B cell (primary cell): Measurements from ENCODE around the gene SPINK2.

Experiments used
- EZH2 ChIP-seq: IDR thresholded peaks from 2 replicates; pipeline ENCODE4 v1.6.1; 2012; ENCODE audit warnings: borderline replicate concordance, low read depth, mild to moderate bottlenecking, moderate library complexity, low read length; ENCODE audit not compliant: insufficient read depth, poor library complexity, severe bottlenecking
- TF ChIP-seq, protein P1 (sequence below): fragments of 200-600 bp; IDR thresholded peaks from one replicate; pipeline ENCODE4 v1.8.0; 2022; ENCODE audit warnings: antibody characterized with exemption, mild to moderate bottlenecking

DNA sequence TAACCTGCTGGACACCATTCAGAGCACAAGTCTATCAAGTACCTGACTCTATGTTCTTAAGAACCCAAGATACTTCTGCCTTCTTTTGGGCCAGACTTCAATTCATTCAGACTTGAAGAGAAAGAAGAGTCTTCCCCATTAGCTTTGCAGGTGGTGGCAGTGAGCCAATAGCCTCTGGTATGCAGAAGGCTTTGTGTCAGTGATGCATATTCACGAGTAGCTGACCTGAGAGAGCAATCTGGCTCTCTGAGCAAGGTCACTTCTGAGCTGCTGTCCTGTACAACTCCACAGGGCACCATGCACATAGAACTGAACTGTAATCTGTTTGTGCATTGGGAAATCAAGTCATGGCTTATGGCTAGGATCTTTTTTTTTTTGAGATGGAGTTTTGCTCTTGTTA, 39.9 kb upstream of the SPINK2 start:
- TF ChIP-seq, protein P1, sequence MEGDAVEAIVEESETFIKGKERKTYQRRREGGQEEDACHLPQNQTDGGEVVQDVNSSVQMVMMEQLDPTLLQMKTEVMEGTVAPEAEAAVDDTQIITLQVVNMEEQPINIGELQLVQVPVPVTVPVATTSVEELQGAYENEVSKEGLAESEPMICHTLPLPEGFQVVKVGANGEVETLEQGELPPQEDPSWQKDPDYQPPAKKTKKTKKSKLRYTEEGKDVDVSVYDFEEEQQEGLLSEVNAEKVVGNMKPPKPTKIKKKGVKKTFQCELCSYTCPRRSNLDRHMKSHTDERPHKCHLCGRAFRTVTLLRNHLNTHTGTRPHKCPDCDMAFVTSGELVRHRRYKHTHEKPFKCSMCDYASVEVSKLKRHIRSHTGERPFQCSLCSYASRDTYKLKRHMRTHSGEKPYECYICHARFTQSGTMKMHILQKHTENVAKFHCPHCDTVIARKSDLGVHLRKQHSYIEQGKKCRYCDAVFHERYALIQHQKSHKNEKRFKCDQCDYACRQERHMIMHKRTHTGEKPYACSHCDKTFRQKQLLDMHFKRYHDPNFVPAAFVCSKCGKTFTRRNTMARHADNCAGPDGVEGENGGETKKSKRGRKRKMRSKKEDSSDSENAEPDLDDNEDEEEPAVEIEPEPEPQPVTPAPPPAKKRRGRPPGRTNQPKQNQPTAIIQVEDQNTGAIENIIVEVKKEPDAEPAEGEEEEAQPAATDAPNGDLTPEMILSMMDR: no peak
- no peak for TF ChIP-seq EZH2
